Esophagus (tissue), 2 donors: ENCODE data around the gene CFAP410. TPM values are rescaled to one million over a fixed set of nuclear protein-coding genes. Genes with fewer than 3 reads are reported as not detected.

ENCODE experiments used
- H3K27ac ChIP-seq, 2 donors: one replicate each; pipeline ENCODE4 v1.5.1; 2013; ENCODE audit warnings: low read depth in 2 of 2, mild to moderate bottlenecking in 2 of 2, inconsistent platforms in 1 of 2, low read length in 1 of 2, moderate library complexity in 1 of 2
- H3K27me3 ChIP-seq, 2 donors: one replicate each; pipeline ENCODE4 v1.6.1; 2013; ENCODE audit warnings: low read length in 2 of 2, control low read depth in 1 of 2, mild to moderate bottlenecking in 1 of 2; ENCODE audit not compliant: insufficient read depth in 2 of 2, control insufficient read depth in 1 of 2
- H3K36me3 ChIP-seq, 2 donors: one replicate each; pipeline ENCODE4 v1.6.1; 2013; ENCODE audit warnings: low read length in 1 of 2; ENCODE audit not compliant: control insufficient read depth in 2 of 2, insufficient read depth in 2 of 2
- H3K4me1 ChIP-seq, 2 donors: one replicate each; pipeline ENCODE4 v1.6.1; 2013; ENCODE audit warnings: low read length in 1 of 2; ENCODE audit not compliant: control insufficient read depth in 2 of 2, insufficient read depth in 2 of 2
- H3K4me3 ChIP-seq, 2 donors: one replicate each; pipeline ENCODE4 v1.5.1; 2013; ENCODE audit warnings: low read length in 2 of 2, mild to moderate bottlenecking in 2 of 2, low read depth in 1 of 2, moderate library complexity in 1 of 2
- H3K9me3 ChIP-seq, 2 donors: one replicate each; pipeline ENCODE4 v1.6.1; 2013; ENCODE audit warnings: mild to moderate bottlenecking in 2 of 2, low read depth in 1 of 2, low read length in 1 of 2, moderate library complexity in 1 of 2; ENCODE audit not compliant: control insufficient read depth in 2 of 2, insufficient read depth in 1 of 2
- WGBS, 2 donors: extraction: QIAGEN DNeasy Blood & Tissue Kit; methylation state at CpG; one replicate each; pipeline ENCODE4 v1.1.7; 2013; 5-methylcytosine and 5-hydroxymethylcytosine counted together
- polyA plus RNA-seq, 2 donors: library from polyadenylated mRNA; stranded (reverse); fragments of 200-250 nt; gene quantifications; one replicate each; pipeline ENCODE4 v1.2.3, GENCODE V29; 2013
- donor health status: healthy with polysubstance abuse.
- donor health status: Bipolar disorder and iron deficiency.

CFAP410 gene
- polyA plus RNA-seq, 2 donors, result 13.9 to 19.1 TPM

DNA sequence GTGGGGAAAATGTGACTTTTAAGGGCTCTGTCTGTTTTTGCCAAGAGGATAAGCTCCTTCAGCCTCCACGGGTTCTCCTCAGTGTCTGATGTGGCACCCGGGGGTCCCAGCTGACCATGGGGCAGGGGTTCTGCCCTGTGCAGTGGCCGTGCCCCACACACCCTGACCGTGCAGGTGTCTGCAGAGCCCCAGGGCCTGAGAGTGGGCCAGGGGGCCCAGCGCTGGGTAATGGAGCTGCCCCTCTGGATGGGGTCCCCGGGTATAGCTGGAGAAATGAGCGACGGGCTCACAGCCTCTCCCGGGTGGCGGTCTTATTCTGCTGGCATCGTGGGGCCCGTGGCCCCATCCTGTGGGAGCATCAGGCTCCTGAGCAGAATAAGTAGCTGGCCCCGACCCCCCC is 42.3 kb downstream of the CFAP410 start:
- H3K9me3 ChIP-seq, result no peaks in the 10 kb centered on the region
- WGBS, 2 donors, result 72 to 75% methylated on average over 13 of the region's 13 CpGs
- H3K27ac ChIP-seq, result no peak overlapping the region
- H3K4me1 ChIP-seq, result peaks cover 8 to 16% of the 10 kb centered on the region in 2 donors
- H3K36me3 ChIP-seq, result peaks cover 0 to 3% of the 10 kb centered on the region in 2 donors
- H3K27me3 ChIP-seq, result no peaks in the 10 kb centered on the region
- H3K4me3 ChIP-seq, result no peak overlapping the region

GRCh38 chr21:44296103-44296519 is 43.1 kb downstream of the CFAP410 start:
- peaks cover 0 to under 1% of the 10 kb centered on the region in 2 donors for H3K36me3 ChIP-seq
- WGBS, 2 donors, result 77 to 80% methylated on average over 11 to 12 of the region's 12 CpGs
- H3K27ac ChIP-seq, result no peak overlapping the region
- H3K9me3 ChIP-seq, result no peaks in the 10 kb centered on the region
- H3K4me3 ChIP-seq, result no peak overlapping the region
- peaks cover 5 to 9% of the 10 kb centered on the region in 2 donors for H3K4me1 ChIP-seq
- H3K27me3 ChIP-seq, result no peaks in the 10 kb centered on the region

GRCh38 chr21:44295646-44296045 is 43.5 kb downstream of the CFAP410 start:
- no peaks in the 10 kb centered on the region for H3K9me3 ChIP-seq
- no peak overlapping the region for H3K4me3 ChIP-seq
- WGBS, 2 donors, result 73 to 77% methylated on average over 10 of the region's 10 CpGs
- peaks cover 2 to 5% of the 10 kb centered on the region in 2 donors for H3K4me1 ChIP-seq
- H3K27ac ChIP-seq, result no peak overlapping the region
- H3K36me3 ChIP-seq, result no peaks in the 10 kb centered on the region
- H3K27me3 ChIP-seq, result no peaks in the 10 kb centered on the region

- Histone ChIP-seq H3K4me1 (peaks cover 2 to 4% of the 10 kb centered on the region in 2 donors), H3K36me3 (no peaks in the 10 kb centered on the region), H3K27ac (no peak overlapping the region), H3K4me3 (no peak overlapping the region), H3K27me3 (no peaks in the 10 kb centered on the region), H3K9me3 (no peaks in the 10 kb centered on the region)
- WGBS, 2 donors, result 51 to 53% methylated on average over 14 of the region's 14 CpGs
Observed at GRCh38 chr21:44295163-44295573, 44.0 kb downstream of the CFAP410 start.

DNA sequence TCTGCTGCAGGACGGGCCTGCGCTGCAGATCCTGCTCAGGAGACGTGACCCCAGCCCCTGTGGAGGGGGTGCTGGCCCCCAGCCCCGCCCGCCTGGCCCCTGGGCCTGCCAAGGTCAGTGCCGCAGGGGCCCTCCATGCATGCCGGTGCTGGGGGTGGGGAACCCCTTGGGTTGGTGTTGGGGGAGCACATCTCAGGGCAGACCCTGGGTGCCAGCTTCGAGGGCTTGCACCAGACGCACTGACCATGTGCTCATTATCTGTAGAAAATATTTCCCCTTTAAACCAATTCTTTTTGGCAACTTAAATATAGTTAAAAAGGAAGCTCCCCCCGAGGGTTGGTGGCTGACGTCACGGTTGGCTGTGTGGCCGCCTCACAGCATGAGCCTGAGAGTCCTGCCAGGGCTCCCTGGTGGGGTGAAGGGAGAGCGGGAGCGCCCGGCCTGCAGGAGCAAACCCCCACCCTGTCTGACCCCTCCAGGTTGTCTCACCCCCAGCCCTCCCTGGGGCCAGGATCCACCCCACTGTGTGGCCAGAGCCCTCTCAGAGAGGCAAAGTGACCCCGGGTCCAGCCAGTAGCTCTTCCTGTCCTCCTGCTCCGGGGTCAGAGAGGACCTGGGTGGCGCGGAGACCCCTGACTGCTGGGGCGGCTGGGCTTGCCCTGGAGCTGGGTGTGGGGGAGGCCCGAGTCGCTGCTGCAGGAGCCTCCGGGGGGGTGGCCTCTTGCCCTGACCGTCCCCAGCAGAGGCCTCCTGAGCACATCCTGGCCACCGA is 44.6 kb downstream of the CFAP410 start:
- no peaks in the 10 kb centered on the region for H3K27me3 ChIP-seq
- 50 to 55% methylated on average over 23 to 26 of the region's 26 CpGs for WGBS, 2 donors
- no peak overlapping the region for H3K4me3 ChIP-seq
- H3K27ac ChIP-seq, result no peak overlapping the region
- no peaks in the 10 kb centered on the region for H3K36me3 ChIP-seq
- peaks cover 2 to 4% of the 10 kb centered on the region in 2 donors for H3K4me1 ChIP-seq
- H3K9me3 ChIP-seq, result no peaks in the 10 kb centered on the region

DNA sequence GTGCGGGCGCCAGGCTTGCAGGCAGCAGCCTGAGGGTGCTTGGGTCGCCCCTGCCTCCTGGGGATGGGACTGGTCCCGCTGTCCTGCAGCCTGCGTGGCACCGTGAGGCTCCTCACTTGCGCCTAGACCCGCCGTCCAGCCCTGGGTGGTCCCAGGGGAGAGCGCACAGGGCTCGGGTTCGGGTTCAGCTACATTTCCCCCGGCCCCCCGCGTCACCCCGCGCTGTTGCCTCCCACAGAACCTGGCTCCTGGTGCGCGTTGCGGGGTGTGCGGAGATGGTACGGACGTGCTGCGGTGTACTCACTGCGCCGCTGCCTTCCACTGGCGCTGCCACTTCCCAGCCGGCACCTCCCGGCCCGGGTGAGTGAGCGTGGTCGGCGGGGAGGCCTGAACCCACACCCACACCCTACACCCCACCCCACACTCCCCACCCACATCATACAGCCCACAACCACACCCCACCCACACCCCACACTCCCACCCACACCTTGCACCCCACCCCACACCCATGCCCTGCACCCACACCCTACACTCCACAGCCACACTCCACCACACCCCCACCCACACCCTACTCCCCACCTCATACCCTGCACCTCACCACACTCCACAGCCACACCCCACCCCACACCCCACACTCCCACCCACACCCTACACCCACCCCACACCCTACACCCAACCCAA is 45.5 kb downstream of the CFAP410 start:
- no peaks in the 10 kb centered on the region for H3K27me3 ChIP-seq
- WGBS, 2 donors, result 80 to 86% methylated on average over 32 to 33 of the region's 33 CpGs

GRCh38 chr21:44292812-44293195 is 46.4 kb downstream of the CFAP410 start:
- Histone ChIP-seq H3K4me3 (no peak overlapping the region), H3K9me3 (no peaks in the 10 kb centered on the region), H3K27me3 (no peaks in the 10 kb centered on the region), H3K36me3 (no peaks in the 10 kb centered on the region), H3K4me1 (peaks cover 2 to 4% of the 10 kb centered on the region in 2 donors), H3K27ac (no peak overlapping the region)
- WGBS, 2 donors, result 76 to 84% methylated on average over 15 of the region's 15 CpGs

More for the DNA sequence above, 45.5 kb downstream of the CFAP410 start:
- H3K36me3 ChIP-seq, result no peaks in the 10 kb centered on the region
- no peak overlapping the region for H3K4me3 ChIP-seq
- no peaks in the 10 kb centered on the region for H3K9me3 ChIP-seq
- no peak overlapping the region for H3K27ac ChIP-seq
- peaks cover 2 to 4% of the 10 kb centered on the region in 2 donors for H3K4me1 ChIP-seq

GRCh38 chr21:44291936-44292811 is 47.0 kb downstream of the CFAP410 start:
- no peak overlapping the region for H3K27ac ChIP-seq
- WGBS, 2 donors, result 59 to 62% methylated on average over 25 of the region's 25 CpGs
- peaks cover 2% of the 10 kb centered on the region in 2 donors for H3K4me1 ChIP-seq
- H3K9me3 ChIP-seq, result no peaks in the 10 kb centered on the region
- no peak overlapping the region for H3K4me3 ChIP-seq
- H3K27me3 ChIP-seq, result no peaks in the 10 kb centered on the region
- H3K36me3 ChIP-seq, result no peaks in the 10 kb centered on the region
